Measurements from ENCODE around the gene FDX2. TPM values are rescaled to one million over a fixed set of nuclear protein-coding genes. Genes with fewer than 3 reads are reported as not detected.

Gene FDX2
- polyA plus RNA-seq, 4 donors, result 18.6 to 25.9 (median 20.7) TPM

GRCh38 chr19:10306327-10306726, 9.5 kb downstream of the FDX2 start:
- DNase-seq (ENCODE audit: low read depth in 4 of 4, low spot score in 3 of 4), result no peak

- no peak for DNase-seq (ENCODE audit: low read depth in 4 of 4, low spot score in 3 of 4)
Observed at GRCh38 chr19:10305139-10305806, 10.5 kb downstream of the FDX2 start.

GRCh38 chr19:10299545-10300458, 16.0 kb downstream of the FDX2 start:
- no peak for DNase-seq (ENCODE audit: low read depth in 4 of 4, low spot score in 3 of 4)

GRCh38 chr19:10295847-10296591, 19.8 kb downstream of the FDX2 start:
- no peak for DNase-seq (ENCODE audit: low read depth in 4 of 4, low spot score in 3 of 4)

- no peak for DNase-seq (ENCODE audit: low read depth in 4 of 4, low spot score in 3 of 4)
Observed at GRCh38 chr19:10295305-10295846, 20.4 kb downstream of the FDX2 start.

- DNase-seq (ENCODE audit: low read depth in 4 of 4, low spot score in 3 of 4), result no peak
Observed at GRCh38 chr19:10294368-10294697, 21.5 kb downstream of the FDX2 start.

- DNase-seq (ENCODE audit: low read depth in 4 of 4, low spot score in 3 of 4), result no peak
Observed at GRCh38 chr19:10293637-10294367, 22.0 kb downstream of the FDX2 start.

GRCh38 chr19:10292789-10293636, 22.8 kb downstream of the FDX2 start:
- DNase-seq (ENCODE audit: low read depth in 4 of 4, low spot score in 3 of 4), result no peak

GRCh38 chr19:10292206-10292788, 23.5 kb downstream of the FDX2 start:
- DNase-seq (ENCODE audit: low read depth in 4 of 4, low spot score in 3 of 4), result no peak

GRCh38 chr19:10291554-10292205, 24.1 kb downstream of the FDX2 start:
- DNase-seq (ENCODE audit: low read depth in 4 of 4, low spot score in 3 of 4), result no peak

- DNase-seq (ENCODE audit: low read depth in 4 of 4, low spot score in 3 of 4), result no peak
Observed at GRCh38 chr19:10290876-10291553, 24.8 kb downstream of the FDX2 start.

GRCh38 chr19:10290357-10290875, 25.4 kb downstream of the FDX2 start:
- no peak for DNase-seq (ENCODE audit: low read depth in 4 of 4, low spot score in 3 of 4)

GRCh38 chr19:10289836-10290356, 25.9 kb downstream of the FDX2 start, which contains the start of gene ICAM5:
ICAM5 (plus strand) TSS chr19:10289952; CDS start chr19:10290044, 92 bp downstream.
- no peak for DNase-seq (ENCODE audit: low read depth in 4 of 4, low spot score in 3 of 4)

GRCh38 chr19:10289167-10289835, 26.5 kb downstream of the FDX2 start:
- no peak for DNase-seq (ENCODE audit: low read depth in 4 of 4, low spot score in 3 of 4)

- DNase-seq (ENCODE audit: low read depth in 4 of 4, low spot score in 3 of 4), result no peak
Observed at GRCh38 chr19:10288662-10289166, 27.1 kb downstream of the FDX2 start.
